ENCODE measurements around the gene DPP6.
"Not testable (repeated sequence)": the region's sequence is repeated elsewhere in the genome, so short reads cannot be mapped to it uniquely, and the experiment has no call there.

DPP6 gene

GRCh38 chr7:154051643-154052529 lies at the start of gene DPP6:
Gene DPP6 (plus strand): TSS chr7:154052398.
- not testable (repeated sequence) for DNase-seq

- not testable (repeated sequence) for DNase-seq
Measured at GRCh38 chr7:154009423-154009911, 42.7 kb upstream of the DPP6 start.

- DNase-seq: not testable (repeated sequence)
Measured at GRCh38 chr7:154010726-154011568, 41.3 kb upstream of the DPP6 start.

- DNase-seq: not testable (repeated sequence)
Measured at GRCh38 chr7:154012800-154013199, 39.4 kb upstream of the DPP6 start.

GRCh38 chr7:154015636-154016035 lies 36.6 kb upstream of the DPP6 start:
- DNase-seq: not testable (repeated sequence)

GRCh38 chr7:154018354-154018753 lies 33.8 kb upstream of the DPP6 start:
- not testable (repeated sequence) for DNase-seq

- not testable (repeated sequence) for DNase-seq
Measured at GRCh38 chr7:154027805-154028204, 24.4 kb upstream of the DPP6 start.

GRCh38 chr7:154030476-154031080 lies 21.6 kb upstream of the DPP6 start:
- not testable (repeated sequence) for DNase-seq

- DNase-seq: not testable (repeated sequence)
Measured at GRCh38 chr7:154039466-154040165, 12.6 kb upstream of the DPP6 start.

- DNase-seq: not testable (repeated sequence)
Measured at GRCh38 chr7:154050394-154050793, 1.8 kb upstream of the DPP6 start.

- DNase-seq: not testable (repeated sequence)
Measured at GRCh38 chr7:154051006-154051642, 1.1 kb upstream of the DPP6 start.

- DNase-seq: not testable (repeated sequence)
Measured at GRCh38 chr7:154052530-154053252, 493 bp downstream of the DPP6 start.

- DNase-seq: not testable (repeated sequence)
Measured at GRCh38 chr7:154053466-154054312, 1.5 kb downstream of the DPP6 start.

- DNase-seq: not testable (repeated sequence)
Measured at GRCh38 chr7:154054664-154055063, 2.5 kb downstream of the DPP6 start.

- not testable (repeated sequence) for DNase-seq
Measured at GRCh38 chr7:154055491-154056106, 3.4 kb downstream of the DPP6 start.

GRCh38 chr7:154058783-154059182 lies 6.6 kb downstream of the DPP6 start:
- not testable (repeated sequence) for DNase-seq

- not testable (repeated sequence) for DNase-seq
Measured at GRCh38 chr7:154060551-154060950, 8.4 kb downstream of the DPP6 start.

- DNase-seq: not testable (repeated sequence)
Measured at GRCh38 chr7:154071833-154072232, 19.6 kb downstream of the DPP6 start.

GRCh38 chr7:154072395-154073181 lies 20.4 kb downstream of the DPP6 start:
- not testable (repeated sequence) for DNase-seq

Data from amniotic stem cell (primary cell).